KMS-11 (cell line): Measurements from ENCODE around the gene UBASH3A.

ENCODE experiments used
- H2AFZ ChIP-seq: fragments of 200-600 bp; sonication (generic); 2 replicates; pipeline ENCODE4 v1.6.1; 2016; ENCODE audit warnings: antibody characterized with exemption, mixed run types, low read depth
- H3K27ac ChIP-seq: fragments of 200-600 bp; sonication (generic); 2 replicates; pipeline ENCODE4 v1.6.1; 2016; ENCODE audit warnings: mild to moderate bottlenecking, mixed run types
- H3K27me3 ChIP-seq: fragments of 200-600 bp; sonication (generic); 2 replicates; pipeline ENCODE4 v1.6.1; 2017; ENCODE audit warnings: mild to moderate bottlenecking, low read depth, mixed run types, moderate library complexity; ENCODE audit not compliant: insufficient read depth
- H3K36me3 ChIP-seq: fragments of 200-600 bp; sonication (generic); 2 replicates; pipeline ENCODE4 v1.6.1; 2017; ENCODE audit warnings: mild to moderate bottlenecking, mixed run types; ENCODE audit not compliant: insufficient read depth
- H3K4me1 ChIP-seq: fragments of 200-600 bp; sonication (generic); 2 replicates; pipeline ENCODE4 v1.6.1; 2016; ENCODE audit warnings: mild to moderate bottlenecking, low read depth, mixed run types; ENCODE audit not compliant: poor library complexity, severe bottlenecking
- H3K4me2 ChIP-seq: fragments of 200-600 bp; sonication (generic); 2 replicates; pipeline ENCODE4 v1.7.0; 2016; ENCODE audit warnings: mild to moderate bottlenecking, mixed run types
- H3K4me3 ChIP-seq: fragments of 200-600 bp; sonication (generic); IDR thresholded peaks from 2 replicates; pipeline ENCODE4 v1.6.1; 2017; ENCODE audit warnings: low read depth, low read length, mixed read lengths; ENCODE audit not compliant: insufficient read depth
- H3K79me2 ChIP-seq: fragments of 200-600 bp; sonication (generic); 2 replicates; pipeline ENCODE4 v1.6.1; 2016; ENCODE audit warnings: low read depth, mixed run types; ENCODE audit not compliant: insufficient read depth
- H3K9ac ChIP-seq: fragments of 200-600 bp; sonication (generic); 2 replicates; pipeline ENCODE4 v1.6.1; 2016; ENCODE audit warnings: mild to moderate bottlenecking, mixed run types
- H4K20me1 ChIP-seq: fragments of 200-600 bp; sonication (generic); 2 replicates; pipeline ENCODE4 v1.6.1; 2016; ENCODE audit warnings: mild to moderate bottlenecking, mixed run types; ENCODE audit not compliant: insufficient read depth
- CTCF ChIP-seq: fragments of 200-600 bp; sonication (generic); conservative IDR thresholded peaks from 2 replicates; pipeline ENCODE4 v1.6.1; 2017; ENCODE audit warnings: low read depth, mild to moderate bottlenecking, antibody characterized with exemption, low read length, moderate library complexity, mixed read lengths

UBASH3A gene

GRCh38 chr21:42471716-42472330 lies 68.1 kb downstream of the UBASH3A start:
- peaks cover 31% of the 10 kb centered on the region for H3K4me1 ChIP-seq
- no peak overlapping the region for H3K9ac ChIP-seq
- no peaks in the 10 kb centered on the region for H4K20me1 ChIP-seq
- H3K27me3 ChIP-seq, result no peaks in the 10 kb centered on the region; the same call in 1 of the 2 replicates
- no peak for TF ChIP-seq CTCF
- H3K4me3 ChIP-seq, result no peak overlapping the region
- no peak overlapping the region for H3K27ac ChIP-seq
- no peak overlapping the region for H2AFZ ChIP-seq
- H3K36me3 ChIP-seq, result no peaks in the 10 kb centered on the region
- no peaks in the 10 kb centered on the region for H3K79me2 ChIP-seq
- H3K4me2 ChIP-seq, result no peak overlapping the region

- H3K4me3 ChIP-seq, result no peak overlapping the region
- no peaks in the 10 kb centered on the region; the same call in 1 of the 2 replicates for H3K27me3 ChIP-seq
- no peak for TF ChIP-seq CTCF
- no peak overlapping the region for H3K4me2 ChIP-seq
- no peak overlapping the region for H3K27ac ChIP-seq
- no peak overlapping the region for H3K9ac ChIP-seq
- H3K36me3 ChIP-seq, result no peaks in the 10 kb centered on the region
- no peaks in the 10 kb centered on the region for H3K79me2 ChIP-seq
- H3K4me1 ChIP-seq, result peaks cover 24% of the 10 kb centered on the region
- no peaks in the 10 kb centered on the region for H4K20me1 ChIP-seq
- H2AFZ ChIP-seq, result no peak overlapping the region
Observed at GRCh38 chr21:42472521-42472920, 68.8 kb downstream of the UBASH3A start.

GRCh38 chr21:42473498-42474042 lies 69.9 kb downstream of the UBASH3A start:
- Histone ChIP-seq H4K20me1 (no peaks in the 10 kb centered on the region), H3K4me3 (no peak overlapping the region), H3K9ac (no peak overlapping the region), H2AFZ (no peak overlapping the region), H3K27ac (no peak overlapping the region), H3K36me3 (no peaks in the 10 kb centered on the region), H3K4me1 (peaks cover 14% of the 10 kb centered on the region), H3K79me2 (no peaks in the 10 kb centered on the region), H3K4me2 (no peak overlapping the region), H3K27me3 (no peaks in the 10 kb centered on the region)
- TF ChIP-seq CTCF, result no peak

GRCh38 chr21:42474043-42474831 lies 70.5 kb downstream of the UBASH3A start:
- Histone ChIP-seq H3K4me1 (peaks cover 7% of the 10 kb centered on the region), H4K20me1 (no peaks in the 10 kb centered on the region), H3K27ac (no peak overlapping the region), H3K4me2 (no peak overlapping the region), H2AFZ (no peak overlapping the region), H3K9ac (no peak overlapping the region), H3K27me3 (no peaks in the 10 kb centered on the region), H3K4me3 (no peak overlapping the region), H3K79me2 (no peaks in the 10 kb centered on the region), H3K36me3 (no peaks in the 10 kb centered on the region)
- no peak for TF ChIP-seq CTCF
